ENCODE results near the gene EXOC3L4.

Gene EXOC3L4

DNA sequence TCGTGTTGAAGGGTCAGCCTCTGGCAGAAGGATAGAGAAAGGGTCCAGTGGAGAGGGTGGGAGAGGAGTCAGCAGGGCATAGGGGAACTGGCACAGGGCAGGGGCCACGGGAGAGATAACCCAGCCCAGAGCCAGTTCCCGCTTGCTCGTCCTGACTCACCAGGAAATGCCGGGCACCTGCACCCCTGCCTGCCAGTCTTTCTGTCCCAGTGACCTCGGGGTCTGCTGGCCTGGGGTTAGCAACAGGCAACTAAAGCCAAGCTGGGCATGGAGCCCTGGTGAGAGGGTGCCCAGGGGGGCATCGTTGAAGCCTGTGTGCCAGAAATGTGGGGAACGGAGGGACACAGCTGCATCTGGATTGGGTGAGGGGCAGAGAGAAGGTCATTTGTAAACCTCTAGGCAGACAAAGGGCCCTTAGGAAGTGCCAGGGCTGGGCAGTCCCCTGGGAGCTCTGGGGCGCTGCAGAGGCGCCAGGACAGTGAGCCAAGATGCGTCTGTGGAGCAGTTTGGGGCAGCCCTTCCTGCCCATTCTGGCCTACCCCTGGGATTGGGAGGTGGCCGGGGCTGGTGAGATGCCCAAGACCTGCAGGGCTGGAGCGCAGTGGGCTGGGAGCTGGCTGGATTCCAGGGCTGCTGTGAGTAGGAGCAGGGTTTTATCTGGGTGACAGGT, 34.2 kb downstream of the EXOC3L4 start:
- POLR2A ChIA-PET: interaction anchor here (0.6 kb wide), 1 partner anchor 468 kb away, joined by 3 read pairs; no protein-coding TSS in a partner anchor
- H3K4me3 ChIP-seq (ENCODE audit: low read depth, low read length): no peak overlapping the region
- TF ChIP-seq, protein P1, sequence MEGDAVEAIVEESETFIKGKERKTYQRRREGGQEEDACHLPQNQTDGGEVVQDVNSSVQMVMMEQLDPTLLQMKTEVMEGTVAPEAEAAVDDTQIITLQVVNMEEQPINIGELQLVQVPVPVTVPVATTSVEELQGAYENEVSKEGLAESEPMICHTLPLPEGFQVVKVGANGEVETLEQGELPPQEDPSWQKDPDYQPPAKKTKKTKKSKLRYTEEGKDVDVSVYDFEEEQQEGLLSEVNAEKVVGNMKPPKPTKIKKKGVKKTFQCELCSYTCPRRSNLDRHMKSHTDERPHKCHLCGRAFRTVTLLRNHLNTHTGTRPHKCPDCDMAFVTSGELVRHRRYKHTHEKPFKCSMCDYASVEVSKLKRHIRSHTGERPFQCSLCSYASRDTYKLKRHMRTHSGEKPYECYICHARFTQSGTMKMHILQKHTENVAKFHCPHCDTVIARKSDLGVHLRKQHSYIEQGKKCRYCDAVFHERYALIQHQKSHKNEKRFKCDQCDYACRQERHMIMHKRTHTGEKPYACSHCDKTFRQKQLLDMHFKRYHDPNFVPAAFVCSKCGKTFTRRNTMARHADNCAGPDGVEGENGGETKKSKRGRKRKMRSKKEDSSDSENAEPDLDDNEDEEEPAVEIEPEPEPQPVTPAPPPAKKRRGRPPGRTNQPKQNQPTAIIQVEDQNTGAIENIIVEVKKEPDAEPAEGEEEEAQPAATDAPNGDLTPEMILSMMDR (IDR thresholded peaks at IDR 0.05; ENCODE audit: insufficient read depth, low read length, missing control alignments): no peak
- DNase-seq (ENCODE audit: low read depth, low spot score): no peak
- CTCF ChIA-PET: interaction anchor here (1.8 to 3.3 kb wide), 2 partner anchors 24 to 54 kb away, joined by 7 to 33 read pairs; no protein-coding TSS in a partner anchor

DNA sequence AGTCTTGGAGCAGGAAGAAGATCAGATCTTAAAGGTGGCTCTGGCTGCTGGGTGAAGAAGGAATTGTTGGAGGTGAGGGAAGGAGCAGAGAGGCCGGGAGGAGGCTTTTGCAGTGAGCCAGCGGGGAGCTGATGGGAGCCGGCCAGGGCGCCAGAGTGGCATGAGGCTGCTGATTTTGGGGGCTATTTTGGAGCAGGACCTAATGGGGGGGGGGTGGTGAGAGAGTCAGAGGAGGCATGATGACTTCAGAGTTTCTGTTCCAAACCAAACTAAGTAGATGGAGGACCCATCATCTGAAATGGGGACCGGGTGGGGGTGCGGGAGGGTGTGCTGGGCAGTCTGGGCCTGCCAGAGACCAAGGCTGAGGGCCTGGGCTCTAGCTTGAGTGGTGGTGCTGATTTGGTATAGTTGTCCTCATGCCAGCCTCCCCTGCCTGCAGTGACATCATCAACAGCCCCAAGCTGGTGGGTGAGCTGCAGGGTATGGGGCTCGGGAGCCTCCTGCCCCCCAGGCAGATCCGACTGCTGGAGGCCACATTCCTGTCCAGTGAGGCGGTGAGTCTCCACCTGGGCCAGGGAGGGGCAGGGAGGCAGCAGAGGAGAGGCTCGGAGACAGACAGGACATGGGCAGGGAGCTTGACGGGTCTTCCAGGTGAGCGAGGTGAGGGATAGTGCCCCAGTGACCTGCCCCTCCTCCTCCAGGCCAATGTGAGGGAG, 34.9 kb downstream of the EXOC3L4 start:
- TF ChIP-seq, protein P1 (IDR thresholded peaks at IDR 0.05; ENCODE audit: insufficient read depth, low read length, missing control alignments): no peak
- ChIA-PET POLR2A (interaction anchor here (0.6 kb wide), 1 partner anchor 468 kb away, joined by 3 read pairs; no protein-coding TSS in a partner anchor), CTCF (interaction anchor here (1.3 to 3.3 kb wide), 2 partner anchors 21 to 24 kb away, joined by 3 to 33 read pairs; no protein-coding TSS in a partner anchor)
- no peak overlapping the region for H3K4me3 ChIP-seq (ENCODE audit: low read depth, low read length)
- DNase-seq (ENCODE audit: low read depth, low spot score): no peak

DNA sequence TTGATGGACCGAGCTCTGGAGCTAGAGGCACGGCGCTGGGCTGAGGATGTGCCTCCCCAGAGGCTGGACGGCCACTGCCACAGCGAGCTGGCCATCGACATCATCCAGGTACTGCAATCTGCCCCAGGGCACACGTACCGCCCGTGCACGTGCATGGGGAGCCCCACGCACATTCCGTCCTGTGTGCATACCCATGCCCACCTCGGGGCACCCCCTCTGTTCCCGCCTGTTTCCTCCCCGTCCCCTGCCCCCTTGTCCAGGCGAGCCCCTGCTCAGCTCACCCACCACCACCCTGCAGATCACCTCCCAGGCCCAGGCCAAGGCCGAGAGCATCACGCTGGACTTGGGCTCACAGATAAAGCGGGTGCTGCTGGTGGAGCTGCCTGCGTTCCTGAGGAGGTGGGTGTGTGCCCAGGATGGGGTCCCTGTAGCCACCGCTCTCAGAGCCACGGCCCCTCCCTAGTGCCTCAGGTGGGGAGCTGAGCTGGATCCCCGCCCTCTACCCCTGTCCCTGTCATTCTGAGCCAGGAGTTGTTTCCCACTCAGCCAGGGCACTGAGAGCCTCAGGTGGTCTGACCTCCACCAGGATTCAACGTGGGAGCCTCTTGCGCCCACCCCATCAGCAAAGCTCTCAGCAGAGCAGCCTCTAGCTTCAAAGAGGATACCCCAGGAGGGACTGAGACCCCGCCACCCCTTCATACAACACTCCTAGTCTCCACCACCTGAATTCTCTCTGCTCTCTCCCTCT, 35.7 kb downstream of the EXOC3L4 start:
- ChIA-PET CTCF (interaction anchor here (0.6 to 3.3 kb wide), 7 partner anchors 11 to 165 kb away, joined by 3 to 33 read pairs (median 3); no protein-coding TSS in a partner anchor), POLR2A (no interaction called here)
- H3K4me3 ChIP-seq (ENCODE audit: low read depth, low read length): no peak overlapping the region
- TF ChIP-seq, protein P1 (IDR thresholded peaks at IDR 0.05; ENCODE audit: insufficient read depth, low read length, missing control alignments): no peak
- no peak for DNase-seq (ENCODE audit: low read depth, low spot score)

DNA sequence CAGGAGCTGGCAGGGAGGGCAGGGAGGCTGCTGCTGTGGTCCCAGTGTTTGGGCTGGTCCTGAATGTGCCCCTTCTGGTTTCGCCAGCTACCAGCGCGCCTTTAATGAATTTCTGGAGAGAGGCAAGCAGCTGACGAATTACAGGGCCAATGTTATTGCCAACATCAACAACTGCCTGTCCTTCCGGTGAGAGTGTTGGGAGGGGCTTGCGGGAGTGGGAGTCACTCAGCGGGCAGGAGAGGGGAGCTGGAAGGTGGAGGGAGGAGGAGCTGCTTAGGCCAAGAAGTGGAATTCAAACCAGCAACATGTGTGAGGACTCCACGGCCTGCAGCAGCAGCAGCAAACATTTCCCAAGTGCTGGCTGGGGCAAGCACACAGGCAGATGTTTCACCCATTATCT, 36.4 kb downstream of the EXOC3L4 start:
- POLR2A ChIA-PET: no interaction called here
- DNase-seq (ENCODE audit: low read depth, low spot score): peak; percentile 24
- TF ChIP-seq, protein P1 (IDR thresholded peaks at IDR 0.05; ENCODE audit: insufficient read depth, low read length, missing control alignments): no peak
- no peak overlapping the region for H3K4me3 ChIP-seq (ENCODE audit: low read depth, low read length)
- CTCF ChIA-PET: interaction anchor here (0.8 to 3.3 kb wide), 5 partner anchors 10 to 164 kb away, joined by 3 to 33 read pairs (median 3); no protein-coding TSS in a partner anchor

DNA sequence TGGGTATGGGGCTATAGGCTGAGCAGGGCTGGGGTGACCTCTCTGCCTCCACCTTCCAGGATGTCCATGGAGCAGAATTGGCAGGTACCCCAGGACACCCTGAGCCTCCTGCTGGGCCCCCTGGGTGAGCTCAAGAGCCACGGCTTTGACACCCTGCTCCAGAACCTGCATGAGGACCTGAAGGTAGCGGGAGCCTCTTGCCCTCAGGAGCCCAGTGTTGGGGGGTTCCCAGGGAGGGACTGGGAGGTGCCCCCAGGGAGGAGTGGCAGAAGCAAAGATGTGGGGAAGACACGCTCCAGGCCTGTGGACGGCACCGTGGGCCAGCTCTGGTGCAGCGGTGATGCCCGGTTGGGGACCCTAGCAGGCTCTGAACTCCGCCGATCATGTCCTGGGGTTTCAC, 37.1 kb downstream of the EXOC3L4 start:
- no peak for DNase-seq (ENCODE audit: low read depth, low spot score)
- TF ChIP-seq, protein P1 (IDR thresholded peaks at IDR 0.05; ENCODE audit: insufficient read depth, low read length, missing control alignments): no peak
- POLR2A ChIA-PET: no interaction called here
- no peak overlapping the region for H3K4me3 ChIP-seq (ENCODE audit: low read depth, low read length)
- CTCF ChIA-PET: interaction anchor here (1.1 to 3.3 kb wide), 4 partner anchors 9 to 27 kb away, joined by 3 to 33 read pairs (median 5); no protein-coding TSS in a partner anchor

All from AG04449 (cell line).